Spleen (tissue), 11 donors: Measurements from ENCODE around the gene RAB3GAP1. TPM values are rescaled to one million over a fixed set of nuclear protein-coding genes. Genes with fewer than 3 reads are reported as not detected.

Source experiments
- DNase-seq: peaks from one replicate; pipeline ENCODE4 v3.0.0-alpha.2; 2020
- H3K27ac ChIP-seq, 8 donors: fragments of 200-600 bp; sonication (generic) in 7 of 8; 1 replicate in 4 of 8; 2 replicates in 4 of 8; pipeline versions ENCODE4 v1.5.0 to v1.8.0; 2016 to 2021; ENCODE audit warnings: inconsistent platforms in 4 of 8, mild to moderate bottlenecking in 4 of 8, moderate library complexity in 1 of 8
- H3K27me3 ChIP-seq, 7 donors: fragments of 200-600 bp; sonication (generic) in 6 of 7; replicated peaks in 1 of 7; 1 replicate in 4 of 7; 2 replicates in 3 of 7; pipeline versions ENCODE4 v1.5.0 to v1.8.0; 2016 to 2021; ENCODE audit warnings: inconsistent platforms in 3 of 7, mild to moderate bottlenecking in 1 of 7
- H3K36me3 ChIP-seq, 6 donors: fragments of 200-600 bp; sonication (generic) in 5 of 6; 1 replicate in 4 of 6; 2 replicates in 2 of 6; pipeline versions ENCODE4 v1.5.0 to v1.8.0; 2016 to 2021; ENCODE audit warnings: inconsistent platforms in 2 of 6
- H3K4me1 ChIP-seq, 6 donors: fragments of 200-600 bp; sonication (generic) in 5 of 6; 1 replicate in 3 of 6; 2 replicates in 3 of 6; pipeline versions ENCODE4 v1.5.0 to v1.8.0; 2016 to 2021; ENCODE audit warnings: inconsistent platforms in 3 of 6
- H3K4me3 ChIP-seq, 8 donors: fragments of 200-600 bp; sonication (generic) in 7 of 8; 1 replicate in 4 of 8; 2 replicates in 4 of 8; pipeline versions ENCODE4 v1.5.0 to v1.8.0; 2016 to 2021; ENCODE audit warnings: inconsistent platforms in 4 of 8, mild to moderate bottlenecking in 4 of 8, moderate library complexity in 2 of 8
- H3K9me3 ChIP-seq, 8 donors: fragments of 200-600 bp; sonication (generic) in 7 of 8; 1 replicate in 4 of 8; 2 replicates in 4 of 8; pipeline versions ENCODE4 v1.5.0 to v1.8.0; 2016 to 2021; ENCODE audit warnings: inconsistent platforms in 4 of 8
- POLR2A ChIP-seq, 3 donors: fragments of 450-650 bp; IDR thresholded peaks; one replicate each; pipeline ENCODE4 v1.5.1; 2017; ENCODE audit warnings: antibody characterized with exemption in 3 of 3, mild to moderate bottlenecking in 1 of 3
- POLR2AphosphoS5 ChIP-seq, 3 donors: sonication (generic); formaldehyde crosslinking; IDR thresholded peaks; one replicate each; pipeline ENCODE4 v1.5.1; 2017; ENCODE audit warnings: antibody characterized with exemption in 3 of 3
- WGBS, 5 donors: extraction: QIAGEN DNeasy Blood & Tissue Kit in 3 of 5; methylation state at CpG; one replicate each; pipeline versions ENCODE4 v1.1.5 to v1.1.7; 2013 to 2018; 5-methylcytosine and 5-hydroxymethylcytosine counted together
- intact Hi-C: fragments of 100-400 bp; cut with DNase I; formaldehyde crosslinking; loops from one replicate; pipeline ENCODE4 v1.15.0; 2023; ENCODE audit warnings: low total_unique reads
- polyA plus RNA-seq, 3 donors: library from polyadenylated mRNA; stranded (reverse); fragments of 200-250 nt; gene quantifications; one replicate each; pipeline ENCODE4 v1.2.1, GENCODE V29; 2013
- total RNA-seq, 7 donors: library from RNA; depleted of rRNA in 3 of 7; stranded (reverse); fragments of >200 nt in 3 of 7; fragmentation: NEBNext Ultra II Directional in 4 of 7; extraction: Animal tissue kit (Norgen Biotek cat#: 25700) in 4 of 7; gene quantifications; one replicate each; pipeline versions ENCODE4 v1.1.0 to v1.2.1, GENCODE V29; 2016 to 2021
- TF ChIP-seq, protein P1 (sequence below), 11 experiments: fragments of 200-600 bp in 7 of 11; fragments of 450-650 bp in 4 of 11; sonication (generic) in 4 of 11; IDR thresholded peaks in 8 of 11; conservative IDR thresholded peaks in 3 of 11; 1 replicate in 7 of 11; 2 replicates in 4 of 11; pipeline versions ENCODE4 v1.4.0 to v1.8.0; 2016 to 2021; ENCODE audit warnings: antibody characterized with exemption in 11 of 11, inconsistent platforms in 4 of 11, mild to moderate bottlenecking in 1 of 11
- donor health status: healthy with polysubstance abuse.
- donor health status: DM: no; HTN: no; CAD: no; lungs with moderate emphysema.
- donor health status: DM: no; HTN: no; CAD: no.
- donor health status: Bipolar disorder and iron deficiency.
- donor health status: healthy.
- donor health status: DM: no; HTN: no; CAD: no.
- donor health status: DM: yes; HTN: yes; CAD: no.

The RAB3GAP1 gene
- total and polyA plus RNA-seq, 10 donors = 11.2 to 49.5 (median 38.9) TPM

DNA sequence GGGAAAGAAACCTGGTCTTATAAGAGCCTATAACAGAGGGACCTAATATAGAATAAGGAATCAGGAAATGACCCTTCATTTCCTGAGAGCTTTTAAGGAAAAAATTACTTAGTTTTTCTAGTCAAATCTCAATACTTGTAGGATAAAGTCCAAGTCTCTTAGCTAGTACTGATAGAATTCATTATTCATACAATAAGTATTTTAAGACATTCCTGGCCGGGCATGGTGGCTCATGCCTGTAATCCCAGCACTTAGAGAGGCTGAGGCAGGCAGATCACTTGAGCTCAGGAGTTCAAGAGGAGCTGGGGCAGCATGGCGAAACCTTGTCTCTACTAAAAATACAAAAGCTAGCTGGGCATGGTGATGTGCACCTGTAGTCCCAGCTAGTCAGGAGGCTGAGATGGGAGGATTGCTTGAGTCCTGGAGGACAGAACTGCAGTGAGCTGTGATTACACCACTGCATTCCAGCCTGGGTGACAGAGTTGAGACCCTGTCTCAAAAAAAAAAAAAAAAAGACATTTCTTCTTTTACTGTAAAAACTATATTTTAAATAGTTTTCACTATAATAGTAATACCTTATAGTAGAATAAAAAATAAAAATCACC lies 3.2 kb downstream of the RAB3GAP1 start:
- no peaks in the 10 kb centered on the region for H3K27me3 ChIP-seq
- no peaks in the 10 kb centered on the region for H3K9me3 ChIP-seq
- TF ChIP-seq POLR2AphosphoS5 (IDR thresholded peaks at IDR 0.05) = no peak
- TF ChIP-seq POLR2A (IDR thresholded peaks at IDR 0.05) = no peak
- TF ChIP-seq, protein P1, sequence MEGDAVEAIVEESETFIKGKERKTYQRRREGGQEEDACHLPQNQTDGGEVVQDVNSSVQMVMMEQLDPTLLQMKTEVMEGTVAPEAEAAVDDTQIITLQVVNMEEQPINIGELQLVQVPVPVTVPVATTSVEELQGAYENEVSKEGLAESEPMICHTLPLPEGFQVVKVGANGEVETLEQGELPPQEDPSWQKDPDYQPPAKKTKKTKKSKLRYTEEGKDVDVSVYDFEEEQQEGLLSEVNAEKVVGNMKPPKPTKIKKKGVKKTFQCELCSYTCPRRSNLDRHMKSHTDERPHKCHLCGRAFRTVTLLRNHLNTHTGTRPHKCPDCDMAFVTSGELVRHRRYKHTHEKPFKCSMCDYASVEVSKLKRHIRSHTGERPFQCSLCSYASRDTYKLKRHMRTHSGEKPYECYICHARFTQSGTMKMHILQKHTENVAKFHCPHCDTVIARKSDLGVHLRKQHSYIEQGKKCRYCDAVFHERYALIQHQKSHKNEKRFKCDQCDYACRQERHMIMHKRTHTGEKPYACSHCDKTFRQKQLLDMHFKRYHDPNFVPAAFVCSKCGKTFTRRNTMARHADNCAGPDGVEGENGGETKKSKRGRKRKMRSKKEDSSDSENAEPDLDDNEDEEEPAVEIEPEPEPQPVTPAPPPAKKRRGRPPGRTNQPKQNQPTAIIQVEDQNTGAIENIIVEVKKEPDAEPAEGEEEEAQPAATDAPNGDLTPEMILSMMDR (IDR thresholded peaks at IDR 0.05 in 8 of 11, conservative IDR thresholded peaks at IDR 0.05 in 3 of 11) = no peak
- H3K4me1 ChIP-seq = peaks cover 17 to 77% (median 46%) of the 10 kb centered on the region in 6 donors
- no peak overlapping the region for H3K27ac ChIP-seq
- DNase-seq = no peak
- H3K4me3 ChIP-seq = no peak overlapping the region
- 50 to 92% (median 90%) methylated on average over 2 of the region's 2 CpGs for WGBS, 5 donors
- intact Hi-C loops = no loop called here
- H3K36me3 ChIP-seq = peaks cover 0 to 35% (median 4%) of the 10 kb centered on the region in 6 donors

DNA sequence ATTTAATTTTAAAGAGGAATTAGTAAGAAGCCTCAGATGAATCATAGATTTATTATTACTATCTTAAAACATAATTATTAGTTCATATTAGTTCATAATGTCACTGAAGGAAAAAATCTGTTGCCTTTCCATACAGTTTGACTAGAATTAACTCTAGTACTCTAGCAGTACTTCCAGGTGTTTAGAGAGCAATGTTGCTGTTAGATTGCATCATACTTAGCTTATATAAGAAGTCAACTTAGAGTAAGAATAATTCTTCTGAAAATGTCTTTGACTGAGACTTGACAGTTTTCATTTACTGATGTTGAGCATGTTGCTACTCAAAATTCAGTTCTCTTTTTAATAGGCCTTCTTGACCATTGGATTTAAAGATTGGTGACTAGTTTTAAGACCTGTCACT lies 4.7 kb downstream of the RAB3GAP1 start:
- intact Hi-C loops = no loop called here
- no peaks in the 10 kb centered on the region for H3K9me3 ChIP-seq
- peaks cover 17 to 76% (median 45%) of the 10 kb centered on the region in 6 donors for H3K4me1 ChIP-seq
- no peak overlapping the region for H3K27ac ChIP-seq
- peaks cover 0 to 50% (median 15%) of the 10 kb centered on the region in 6 donors for H3K36me3 ChIP-seq
- no peak for DNase-seq
- no peak overlapping the region for H3K4me3 ChIP-seq
- H3K27me3 ChIP-seq = no peaks in the 10 kb centered on the region
- TF ChIP-seq, protein P1 (IDR thresholded peaks at IDR 0.05 in 8 of 11, conservative IDR thresholded peaks at IDR 0.05 in 3 of 11) = no peak
- TF ChIP-seq POLR2A (IDR thresholded peaks at IDR 0.05) (no peak), POLR2AphosphoS5 (IDR thresholded peaks at IDR 0.05) (no peak)

DNA sequence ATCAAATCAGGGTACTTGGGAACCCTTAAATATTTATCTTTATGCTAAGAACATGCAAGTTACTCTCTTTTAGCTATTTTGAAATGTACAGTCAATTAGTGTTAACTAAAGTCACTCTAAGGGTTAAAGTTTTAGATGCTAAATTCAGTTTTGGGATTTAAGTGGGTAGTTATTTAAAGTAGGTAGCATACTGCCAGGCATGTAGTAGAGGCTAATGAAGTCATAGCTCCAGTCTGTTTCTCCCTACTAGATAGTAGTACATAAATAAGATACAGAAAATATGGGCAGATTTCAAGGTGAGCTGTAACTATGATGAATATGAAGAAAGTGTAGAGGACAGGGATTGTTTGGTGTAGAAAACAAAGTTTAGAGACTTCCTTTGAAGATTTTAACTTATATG lies 7.5 kb downstream of the RAB3GAP1 start:
- Histone ChIP-seq H3K4me3 (no peak overlapping the region), H3K27ac (no peak overlapping the region), H3K9me3 (peaks cover 0 to 8% (median 0%) of the 10 kb centered on the region in 8 donors), H3K27me3 (no peaks in the 10 kb centered on the region), H3K4me1 (peaks cover 3 to 70% (median 26%) of the 10 kb centered on the region in 6 donors), H3K36me3 (peaks cover 0 to 69% (median 23%) of the 10 kb centered on the region in 6 donors)
- TF ChIP-seq POLR2A (IDR thresholded peaks at IDR 0.05) (no peak), POLR2AphosphoS5 (IDR thresholded peaks at IDR 0.05) (no peak)
- TF ChIP-seq, protein P1 (IDR thresholded peaks at IDR 0.05 in 8 of 11, conservative IDR thresholded peaks at IDR 0.05 in 3 of 11) = no peak
- no peak for DNase-seq
- intact Hi-C loops = no loop called here

DNA sequence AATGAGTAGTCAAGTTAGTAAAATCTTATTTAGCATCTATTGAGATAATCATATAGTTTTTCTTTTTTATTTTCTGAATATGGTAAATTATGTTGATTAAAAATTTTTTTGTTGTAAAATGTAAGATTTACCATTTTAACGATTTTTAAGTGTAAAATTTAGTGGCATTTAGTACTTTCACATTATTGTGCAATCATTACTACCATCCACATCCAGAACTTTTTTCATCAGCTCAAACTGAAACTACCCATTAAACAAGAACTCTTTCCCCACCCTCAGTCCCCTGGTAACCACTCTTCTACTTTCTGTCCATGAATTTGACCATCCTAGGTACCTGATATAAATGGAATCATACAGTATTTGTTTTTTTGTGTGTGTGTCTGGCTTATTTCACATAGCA lies 11.1 kb downstream of the RAB3GAP1 start:
- Histone ChIP-seq H3K9me3 (peaks cover 0 to 8% (median 0%) of the 10 kb centered on the region in 8 donors), H3K27me3 (no peaks in the 10 kb centered on the region), H3K4me1 (peaks cover 0 to 45% (median 5%) of the 10 kb centered on the region in 6 donors), H3K36me3 (peaks cover 0 to 55% (median 23%) of the 10 kb centered on the region in 6 donors), H3K27ac (no peak overlapping the region), H3K4me3 (no peak overlapping the region)
- intact Hi-C loops = loop anchor here (10.0 kb wide), 1 partner anchor 682 kb away; the partner anchor contains the start of gene UBXN4
- no peak for DNase-seq
- 84 to 95% (median 90%) methylated on average over 1 of the region's 1 CpG for WGBS, 5 donors
- TF ChIP-seq, protein P1 (IDR thresholded peaks at IDR 0.05 in 8 of 11, conservative IDR thresholded peaks at IDR 0.05 in 3 of 11) = no peak
- TF ChIP-seq POLR2AphosphoS5 (IDR thresholded peaks at IDR 0.05) = no peak
